Testis (tissue), 2 donors: ENCODE results near the gene YIF1A.

Experiments used
- POLR2A ChIP-seq: fragments of 450-650 bp; IDR thresholded peaks from one replicate; pipeline ENCODE4 v1.6.1; 2017; ENCODE audit warnings: antibody characterized with exemption, mild to moderate bottlenecking, moderate library complexity
- TF ChIP-seq, protein P1 (sequence below), 3 experiments: fragments of 450-650 bp in 2 of 3; fragments of 200-600 bp in 1 of 3; sonication (generic) in 1 of 3; IDR thresholded peaks; one replicate each; pipeline ENCODE4 v1.5.1; 2016 to 2019; ENCODE audit warnings: antibody characterized with exemption in 3 of 3, mild to moderate bottlenecking in 2 of 3, moderate library complexity in 1 of 3

DNA sequence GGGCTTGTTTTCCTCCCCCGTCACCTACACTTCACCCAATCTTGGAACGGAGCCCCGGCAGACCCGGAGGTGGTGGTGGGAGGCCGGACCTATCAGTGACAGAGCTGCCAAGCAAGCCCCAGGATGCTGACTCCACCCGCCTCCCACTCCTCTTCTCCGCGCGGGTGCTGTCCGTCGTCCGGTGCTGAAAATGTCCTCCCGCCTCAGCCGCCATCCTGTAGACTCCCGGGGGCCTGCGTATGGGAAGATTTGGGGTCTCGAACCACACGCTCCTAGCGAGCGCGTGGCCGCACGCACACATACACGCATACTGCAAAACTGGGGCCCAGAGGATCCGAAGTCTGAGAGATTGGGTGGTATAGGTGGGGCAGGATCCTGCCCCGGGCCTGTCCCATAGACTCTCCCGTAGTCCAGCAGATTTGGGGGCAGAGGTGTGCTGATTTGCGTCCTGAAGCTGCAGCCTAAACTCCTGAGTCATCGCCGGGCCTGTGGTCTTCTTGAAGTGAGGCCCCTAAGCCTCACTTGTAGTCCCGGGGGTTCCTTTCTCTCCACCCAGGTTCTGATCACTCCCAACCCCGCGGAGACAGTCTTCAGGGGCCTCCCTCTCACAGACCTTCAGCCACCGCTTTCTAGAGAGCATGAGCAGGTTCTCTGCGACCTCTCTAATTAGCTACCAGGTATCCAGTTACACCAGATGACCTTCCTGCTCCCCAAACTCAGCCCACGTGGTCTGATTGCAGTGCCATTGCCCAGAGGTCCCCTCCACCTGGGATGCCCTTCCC is 796 bp upstream of the YIF1A start:
- TF ChIP-seq POLR2A, result no peak
- TF ChIP-seq, protein P1, sequence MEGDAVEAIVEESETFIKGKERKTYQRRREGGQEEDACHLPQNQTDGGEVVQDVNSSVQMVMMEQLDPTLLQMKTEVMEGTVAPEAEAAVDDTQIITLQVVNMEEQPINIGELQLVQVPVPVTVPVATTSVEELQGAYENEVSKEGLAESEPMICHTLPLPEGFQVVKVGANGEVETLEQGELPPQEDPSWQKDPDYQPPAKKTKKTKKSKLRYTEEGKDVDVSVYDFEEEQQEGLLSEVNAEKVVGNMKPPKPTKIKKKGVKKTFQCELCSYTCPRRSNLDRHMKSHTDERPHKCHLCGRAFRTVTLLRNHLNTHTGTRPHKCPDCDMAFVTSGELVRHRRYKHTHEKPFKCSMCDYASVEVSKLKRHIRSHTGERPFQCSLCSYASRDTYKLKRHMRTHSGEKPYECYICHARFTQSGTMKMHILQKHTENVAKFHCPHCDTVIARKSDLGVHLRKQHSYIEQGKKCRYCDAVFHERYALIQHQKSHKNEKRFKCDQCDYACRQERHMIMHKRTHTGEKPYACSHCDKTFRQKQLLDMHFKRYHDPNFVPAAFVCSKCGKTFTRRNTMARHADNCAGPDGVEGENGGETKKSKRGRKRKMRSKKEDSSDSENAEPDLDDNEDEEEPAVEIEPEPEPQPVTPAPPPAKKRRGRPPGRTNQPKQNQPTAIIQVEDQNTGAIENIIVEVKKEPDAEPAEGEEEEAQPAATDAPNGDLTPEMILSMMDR (IDR thresholded peaks at IDR 0.05), result no peak
